GM21447 (cell line): ENCODE data around the gene CCDC150.
"Not testable (repeated sequence)": the region's sequence is repeated elsewhere in the genome, so short reads cannot be mapped to it uniquely, and the experiment has no call there.

ENCODE experiments used
- ATAC-seq: cut with Tn5 transposase; IDR thresholded peaks from one replicate; pipeline ENCODE4 v1.9.1; 2021; ENCODE audit not compliant: unreplicated experiment

Gene CCDC150

GRCh38 chr2:196630531-196630930 lies 9.0 kb upstream of the CCDC150 start:
- ATAC-seq, result no peak

- ATAC-seq, result no peak
Measured at GRCh38 chr2:196635156-196635555, 4.4 kb upstream of the CCDC150 start.

GRCh38 chr2:196638765-196639164 lies 750 bp upstream of the CCDC150 start:
- ATAC-seq, result no peak

- peak; percentile 9 for ATAC-seq
Measured at GRCh38 chr2:196640031-196640548, 575 bp downstream of the CCDC150 start.

- no peak for ATAC-seq
Measured at GRCh38 chr2:196649202-196649601, 9.7 kb downstream of the CCDC150 start.

GRCh38 chr2:196651387-196652094 lies 12.0 kb downstream of the CCDC150 start:
- ATAC-seq, result no peak

- ATAC-seq, result no peak
Measured at GRCh38 chr2:196652869-196653268, 13.4 kb downstream of the CCDC150 start.

GRCh38 chr2:196653843-196654242 lies 14.3 kb downstream of the CCDC150 start:
- no peak for ATAC-seq

GRCh38 chr2:196655761-196656160 lies 16.2 kb downstream of the CCDC150 start:
- no peak for ATAC-seq

- ATAC-seq, result no peak
Measured at GRCh38 chr2:196657333-196657732, 17.8 kb downstream of the CCDC150 start.

- no peak for ATAC-seq
Measured at GRCh38 chr2:196659844-196660243, 20.3 kb downstream of the CCDC150 start.

- no peak for ATAC-seq
Measured at GRCh38 chr2:196660244-196660643, 20.7 kb downstream of the CCDC150 start.

- ATAC-seq, result no peak
Measured at GRCh38 chr2:196670342-196670741, 30.8 kb downstream of the CCDC150 start.

- ATAC-seq, result no peak
Measured at GRCh38 chr2:196675963-196676362, 36.4 kb downstream of the CCDC150 start.

GRCh38 chr2:196677404-196677803 lies 37.9 kb downstream of the CCDC150 start:
- ATAC-seq, result no peak

GRCh38 chr2:196679368-196679767 lies 39.9 kb downstream of the CCDC150 start:
- ATAC-seq, result no peak

GRCh38 chr2:196681510-196681909 lies 42.0 kb downstream of the CCDC150 start:
- ATAC-seq, result no peak

- ATAC-seq, result no peak
Measured at GRCh38 chr2:196685792-196686191, 46.3 kb downstream of the CCDC150 start.

- not testable (repeated sequence) for ATAC-seq
Measured at GRCh38 chr2:196686737-196687136, 47.2 kb downstream of the CCDC150 start.

- no peak for ATAC-seq
Measured at GRCh38 chr2:196696423-196697079, 57.0 kb downstream of the CCDC150 start.

GRCh38 chr2:196697825-196698224 lies 58.3 kb downstream of the CCDC150 start:
- no peak for ATAC-seq

- no peak for ATAC-seq
Measured at GRCh38 chr2:196702641-196703040, 63.1 kb downstream of the CCDC150 start.
